ENCODE results near the gene RNF208.

The RNF208 gene

DNA sequence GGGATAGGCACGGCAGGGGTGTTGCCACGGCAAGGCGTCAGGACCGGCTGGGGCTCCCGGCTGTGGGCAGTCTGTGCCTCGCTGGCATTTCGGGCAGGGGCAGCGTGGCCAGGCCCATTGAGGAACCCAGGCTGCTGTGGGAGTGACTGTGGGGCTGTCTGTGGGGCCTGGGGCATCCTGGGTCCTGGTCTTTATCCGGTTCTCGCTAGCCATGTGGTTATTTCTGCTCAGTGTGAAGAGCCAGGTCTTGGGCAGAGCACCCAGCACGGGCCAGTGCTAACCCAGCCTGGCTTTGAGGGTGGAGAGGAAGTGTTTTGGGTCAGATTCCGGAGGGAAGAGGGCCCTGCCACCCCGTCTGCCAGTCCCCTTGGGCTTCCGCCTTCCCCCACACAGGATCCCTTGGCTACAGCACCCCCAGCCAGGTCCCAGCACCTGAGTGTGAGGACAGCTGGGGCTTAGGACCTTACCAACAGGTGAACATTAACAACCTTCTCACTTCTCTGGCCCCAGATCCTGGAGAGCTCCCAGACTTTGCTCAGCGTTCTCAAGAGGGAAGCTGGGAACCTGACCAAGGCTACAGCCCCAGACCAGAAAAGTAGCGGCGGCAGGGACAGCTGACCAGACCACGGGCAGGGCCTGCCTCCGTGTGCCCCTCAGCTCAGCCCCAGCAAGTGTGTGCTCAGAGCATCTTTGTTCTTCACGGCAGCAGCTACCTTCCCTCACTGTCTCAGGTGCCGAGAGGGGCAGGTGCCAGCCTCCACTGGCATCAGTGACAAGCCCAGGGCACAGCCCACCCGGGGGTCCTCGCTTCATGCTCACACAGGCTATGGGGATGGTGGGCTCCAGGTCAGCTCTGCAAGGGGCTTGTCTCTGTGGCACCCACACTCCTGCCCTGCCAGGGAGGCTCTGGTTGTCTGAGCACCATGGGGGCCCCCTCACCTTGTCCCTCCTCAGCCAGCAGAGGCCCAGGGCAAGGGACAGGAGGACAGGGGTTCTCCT is 32.4 kb downstream of the RNF208 start:
- DNase-seq: no peak

- DNase-seq: peak; percentile 77 to 82
These were observed 33.3 kb downstream of the RNF208 start, which contains the start of the genes ANAPC2 and SSNA1 for GRCh38 chr9:137188490-137189296. Gene ANAPC2 (minus strand): TSS chr9:137188560. CDS start chr9:137188532, 28 bp downstream. Gene SSNA1 (plus strand): TSS chr9:137188676. CDS start chr9:137188727, 51 bp downstream.

GRCh38 chr9:137188086-137188489 is 34.0 kb downstream of the RNF208 start:
- DNase-seq: no peak

- no peak for DNase-seq
These were observed 34.7 kb downstream of the RNF208 start for GRCh38 chr9:137187386-137187785.

- DNase-seq: no peak
These were observed 35.7 kb downstream of the RNF208 start for GRCh38 chr9:137186385-137186784.

- no peak for DNase-seq
These were observed 36.1 kb downstream of the RNF208 start for GRCh38 chr9:137185921-137186320.

DNA sequence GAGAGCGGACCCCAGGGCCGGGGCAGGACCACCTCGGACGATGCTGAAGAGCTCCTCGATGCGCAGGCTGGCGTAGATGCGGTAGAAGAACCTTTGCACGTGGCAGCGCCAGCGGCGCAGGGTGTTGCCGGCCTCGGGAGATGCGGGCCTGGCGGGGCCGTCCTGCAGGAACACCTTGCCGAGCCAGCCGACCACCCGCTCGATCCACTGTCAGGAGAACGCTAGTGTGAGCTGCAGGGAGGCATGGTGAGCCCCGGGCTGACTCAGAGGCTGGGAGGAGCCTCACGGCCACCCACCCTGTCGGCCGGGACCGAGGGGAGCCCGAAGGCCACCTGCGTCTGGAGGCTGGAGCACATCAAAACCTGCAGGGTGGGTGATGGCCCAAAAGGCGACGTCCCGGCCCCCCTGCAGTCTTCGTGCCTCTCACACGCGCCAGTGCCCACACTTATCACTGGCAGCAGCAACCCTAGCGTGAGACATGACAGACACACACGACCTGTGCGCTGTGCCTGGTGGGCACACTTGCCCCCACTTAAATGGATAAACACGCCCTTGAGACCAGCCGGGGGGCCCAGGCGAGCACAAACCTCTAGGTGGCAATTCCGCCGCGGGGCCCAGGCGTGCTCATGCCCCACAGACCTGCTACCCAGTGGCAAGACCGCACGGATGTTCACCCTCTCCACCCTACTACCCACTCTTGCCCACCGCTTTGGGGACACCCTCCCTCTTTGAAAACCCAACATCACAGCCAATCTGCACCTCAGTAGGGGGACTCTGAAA is 37.0 kb downstream of the RNF208 start:
- DNase-seq: no peak

GRCh38 chr9:137183980-137184595 is 38.0 kb downstream of the RNF208 start:
- DNase-seq: no peak

DNA sequence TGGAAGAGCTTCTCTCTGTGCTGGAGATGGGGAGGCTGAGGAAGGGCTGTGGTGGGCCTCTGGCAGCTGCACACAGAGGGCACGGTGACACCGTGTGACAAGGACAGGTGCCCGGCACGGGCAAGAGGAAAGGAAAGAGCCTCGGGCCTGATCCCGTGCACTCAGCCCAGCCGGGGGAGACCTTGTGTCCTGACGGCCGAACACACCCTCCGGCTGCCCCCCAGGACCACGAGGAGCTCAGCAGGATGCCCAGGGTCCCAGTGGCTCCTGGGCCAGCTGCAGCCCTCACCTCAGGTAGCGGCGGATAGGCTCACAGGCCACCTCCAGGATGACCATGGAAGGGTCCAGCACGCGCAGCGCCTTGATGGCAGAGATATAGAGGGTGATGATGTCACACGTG is 39.2 kb downstream of the RNF208 start:
- DNase-seq: no peak

DNA sequence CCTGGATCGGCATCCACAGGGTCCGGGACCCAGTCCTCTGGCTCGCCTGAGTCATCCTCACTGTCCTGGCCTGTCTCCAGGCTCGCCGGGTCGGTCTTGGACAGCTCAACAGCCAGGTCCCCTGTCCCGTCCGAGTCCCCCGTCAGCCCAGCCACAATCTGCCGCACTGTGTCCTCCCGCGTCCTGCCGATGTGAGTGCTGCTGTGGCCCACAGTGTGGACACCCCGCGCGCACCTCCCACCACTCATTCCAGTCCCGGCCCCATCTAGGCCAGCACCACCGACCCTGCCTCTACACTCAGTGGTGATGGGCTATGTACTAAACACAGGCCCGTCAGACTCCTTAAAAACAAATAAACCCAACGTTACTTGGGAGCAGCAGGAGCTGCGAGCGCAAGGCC is 40.4 kb downstream of the RNF208 start:
- DNase-seq: no peak

DNA sequence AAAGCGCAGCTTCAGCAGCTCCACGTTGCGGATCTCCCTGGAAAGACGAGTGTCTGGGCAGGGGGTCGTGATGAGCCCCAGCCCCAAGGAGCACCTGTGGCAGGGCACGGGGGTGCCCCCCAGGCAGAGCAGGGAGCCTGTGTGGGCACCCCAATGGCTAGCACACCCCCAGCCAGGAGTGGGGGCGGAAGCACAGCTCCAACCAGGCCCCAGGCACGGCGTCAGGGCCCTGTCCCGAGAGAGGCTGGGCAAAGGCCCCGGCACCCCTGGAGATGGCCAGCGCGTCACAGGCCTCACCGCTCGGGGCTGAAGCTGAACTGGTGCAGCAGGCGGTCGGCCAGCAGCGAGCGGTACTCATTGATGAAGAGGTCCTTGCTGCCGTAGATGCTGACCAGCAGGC is 41.5 kb downstream of the RNF208 start:
- no peak for DNase-seq

DNA sequence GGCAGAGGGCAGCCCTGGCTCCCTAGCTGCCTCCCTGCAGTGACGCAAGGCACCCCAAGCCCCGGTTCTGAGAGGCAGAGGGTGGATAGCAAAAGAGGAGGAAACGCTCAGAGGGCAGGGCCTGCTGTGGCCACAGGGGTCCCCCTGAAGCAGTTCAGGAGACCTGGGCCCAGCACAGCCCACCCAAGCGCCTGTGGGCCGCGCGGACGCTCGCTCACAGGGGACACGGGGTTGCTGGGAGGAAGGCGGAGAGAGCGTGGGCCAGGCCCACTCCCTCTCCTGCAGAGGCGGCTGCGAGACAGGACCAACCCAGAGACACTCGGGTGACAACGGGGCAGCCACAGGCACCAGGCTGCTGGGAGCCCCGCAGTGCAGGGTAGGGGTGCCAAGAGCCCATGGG is 42.3 kb downstream of the RNF208 start:
- DNase-seq: no peak

GRCh38 chr9:137178939-137179630 is 43.0 kb downstream of the RNF208 start:
- DNase-seq: no peak

DNA sequence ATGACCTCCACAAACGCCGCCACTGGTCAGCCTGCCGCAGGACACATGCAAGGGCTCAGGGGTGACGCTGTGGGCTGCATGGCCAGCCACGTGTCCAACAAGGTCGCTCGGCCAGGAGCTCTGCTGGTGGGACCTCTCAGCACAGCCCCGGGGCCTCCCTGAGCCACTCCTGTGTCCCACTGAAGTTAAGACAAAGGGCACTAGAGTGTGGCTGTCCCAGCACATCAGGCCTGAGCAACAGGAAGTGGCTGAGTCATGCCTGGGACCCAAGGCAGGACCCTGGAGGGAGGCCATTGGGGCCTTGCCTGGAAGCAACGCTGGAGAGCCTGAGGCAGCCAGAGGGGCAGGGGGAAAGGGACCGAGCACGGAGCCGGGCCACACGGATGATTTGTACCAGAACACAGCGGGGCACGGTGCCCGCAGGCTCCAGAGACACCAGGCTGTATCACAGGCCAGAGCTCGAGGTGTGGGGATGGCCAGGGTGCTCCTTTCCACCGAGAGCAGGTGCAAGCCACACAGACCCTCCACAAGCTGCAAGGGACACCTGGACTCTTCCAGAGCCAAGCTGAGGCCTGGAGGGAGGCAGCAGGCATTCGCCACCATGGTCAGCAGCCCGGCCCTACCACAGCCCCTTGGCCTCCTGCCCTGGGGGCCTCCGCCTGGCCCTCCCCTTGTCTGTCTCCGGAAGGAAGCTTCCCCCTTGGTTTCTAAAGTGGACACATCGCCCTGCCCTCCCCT is 43.7 kb downstream of the RNF208 start:
- no peak for DNase-seq

DNA sequence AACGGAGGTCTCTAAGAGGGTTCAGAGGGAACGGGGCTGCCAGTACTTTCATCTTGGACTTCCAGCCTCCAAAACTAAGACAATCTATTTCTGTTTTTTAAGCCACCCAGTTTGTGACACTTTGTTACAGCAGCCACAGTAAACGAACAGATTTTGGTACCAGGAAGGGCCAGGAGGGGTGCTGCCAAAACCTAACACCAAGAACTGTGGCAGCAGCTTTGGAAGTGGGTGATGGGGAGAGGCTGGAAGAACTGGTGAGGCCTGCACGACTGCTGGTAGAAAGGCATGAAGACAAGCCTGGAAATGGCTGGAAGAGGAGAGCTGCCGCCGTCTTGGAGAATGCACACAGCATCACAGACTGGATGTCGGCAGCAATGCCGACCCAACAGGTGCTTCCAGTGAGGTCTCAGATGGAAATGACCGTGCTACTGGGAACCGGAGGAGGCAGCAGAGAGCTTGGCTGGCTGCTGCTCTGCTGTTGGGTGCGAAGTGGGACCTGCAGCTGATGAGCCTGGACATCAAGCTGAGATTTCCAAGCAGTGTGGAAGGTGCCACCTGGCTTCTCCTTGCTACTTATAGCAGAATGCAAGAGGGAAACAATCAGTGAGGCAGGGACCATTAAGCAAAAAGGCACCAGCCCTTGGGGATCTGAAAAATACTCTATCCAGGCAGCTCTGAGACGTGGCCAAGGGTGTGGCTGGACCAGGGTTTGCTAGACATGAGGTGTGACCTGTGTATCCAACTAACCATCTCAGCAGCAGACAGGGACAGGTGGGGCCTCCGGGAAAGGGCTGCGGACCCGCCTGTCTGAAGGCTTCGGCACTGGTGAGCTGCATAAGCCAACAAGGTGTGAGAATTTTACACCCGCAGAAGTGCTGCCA is 45.5 kb downstream of the RNF208 start:
- DNase-seq: no peak

- no peak for DNase-seq
These were observed 46.6 kb downstream of the RNF208 start for GRCh38 chr9:137175345-137175961.

DNA sequence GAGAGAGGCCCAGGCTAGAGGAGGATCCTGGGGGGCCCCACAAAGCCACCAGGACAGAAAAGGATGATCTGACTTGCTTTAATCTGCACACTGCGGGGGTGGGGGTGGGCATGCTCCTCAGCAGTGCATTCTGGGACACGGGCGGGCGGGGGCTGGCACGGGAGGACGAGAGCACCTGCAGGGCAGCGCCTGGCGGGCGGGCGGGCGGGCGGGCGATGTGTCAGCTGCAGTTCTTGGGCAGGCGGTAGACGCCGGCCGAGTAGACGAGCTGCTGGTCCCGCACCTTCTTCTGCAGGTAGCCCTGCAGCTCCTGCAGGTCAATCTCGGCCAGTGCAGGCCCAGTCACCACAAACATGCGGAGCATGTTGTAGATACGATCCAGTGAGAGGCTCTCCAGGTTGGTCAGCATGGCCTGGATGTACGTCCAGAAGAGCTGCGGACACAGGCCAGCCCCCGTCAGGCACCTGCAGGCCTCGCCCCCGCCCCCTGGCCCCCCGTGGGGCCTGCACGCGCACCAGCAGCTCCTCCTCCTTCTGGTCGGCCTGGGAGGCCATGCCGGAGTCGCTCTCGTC is 47.2 kb downstream of the RNF208 start:
- DNase-seq: no peak

DNA sequence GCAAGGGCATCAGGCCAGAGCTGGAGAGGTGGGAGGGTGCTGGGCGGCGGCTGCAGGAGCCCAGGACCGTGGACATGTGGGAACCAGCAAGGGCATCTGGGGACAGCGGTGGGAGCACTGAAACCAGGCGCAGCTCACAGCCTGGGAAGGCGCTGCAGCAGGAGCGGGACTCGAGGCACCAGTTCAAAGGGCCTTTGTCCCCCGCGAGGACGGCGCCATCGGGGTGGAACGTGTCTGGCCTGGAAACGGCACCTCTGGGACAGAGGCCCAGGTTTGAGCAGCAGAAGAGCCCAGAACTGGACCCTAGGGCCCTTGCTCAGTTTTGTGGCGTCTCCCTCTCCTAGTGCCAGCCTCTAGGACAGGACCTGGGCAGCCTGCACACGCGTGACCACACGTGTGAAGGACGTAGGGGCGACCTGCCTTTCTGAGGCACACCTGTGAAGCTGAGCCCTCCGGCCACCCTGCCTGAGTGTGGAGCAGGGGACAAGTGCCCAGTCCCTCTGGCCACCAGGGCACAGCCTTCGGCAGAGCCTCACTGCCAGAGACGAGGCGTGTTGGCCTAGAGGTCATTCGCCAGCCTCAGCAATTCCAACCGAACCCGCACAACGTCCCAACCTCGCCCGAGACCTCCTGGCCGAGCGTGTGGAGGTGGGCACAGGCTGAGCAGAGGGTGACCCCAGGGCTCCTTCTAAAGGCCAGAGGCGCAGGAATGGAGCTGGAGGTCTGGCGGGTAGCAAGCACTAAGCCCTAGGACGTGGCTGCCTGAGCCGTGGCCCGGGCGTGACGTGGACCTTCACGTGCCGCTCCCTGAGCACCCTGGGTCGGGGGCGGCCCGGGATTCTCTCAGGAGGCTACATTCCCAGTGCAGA is 48.0 kb downstream of the RNF208 start:
- DNase-seq: no peak

Measured in AML-193 (cell line).